Ovary (tissue), 3 donors: ENCODE measurements around the gene IGFBP6.

Experiments
- EP300 ChIP-seq: sonication (generic); formaldehyde crosslinking; IDR thresholded peaks from one replicate; pipeline ENCODE4 v1.6.1; 2017; ENCODE audit warnings: antibody characterized with exemption
- POLR2A ChIP-seq: fragments of 450-650 bp; IDR thresholded peaks from one replicate; pipeline ENCODE4 v1.6.1; 2017; ENCODE audit warnings: antibody characterized with exemption, mild to moderate bottlenecking, moderate library complexity
- TF ChIP-seq, protein P1 (sequence below), 3 donors: fragments of 450-650 bp in 2 of 3; fragments of 200-600 bp in 1 of 3; IDR thresholded peaks; one replicate each; pipeline versions ENCODE4 v1.5.1 to v1.8.0; 2016 to 2022; ENCODE audit warnings: antibody characterized with exemption in 3 of 3, mild to moderate bottlenecking in 1 of 3
- donor health status: DM: no; HTN: no; CAD: no.

DNA sequence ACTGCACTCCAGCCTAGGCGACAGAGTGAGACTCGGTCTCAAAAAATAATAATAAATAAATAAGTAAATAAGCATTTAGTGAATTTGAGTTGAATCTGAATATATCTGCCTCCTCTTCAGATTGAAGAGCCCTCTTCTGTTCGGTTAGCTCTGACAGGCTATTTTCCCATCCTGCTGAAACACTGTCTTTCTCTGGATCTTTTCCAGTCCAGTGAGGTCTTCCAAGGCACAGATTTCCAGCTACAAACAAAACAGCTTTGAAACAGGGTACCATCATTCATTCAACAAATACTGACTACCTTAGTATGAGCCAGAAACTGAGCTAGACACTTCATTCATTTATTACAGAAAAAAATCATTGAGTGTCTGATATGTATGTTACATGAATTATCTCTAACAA is 11.1 kb upstream of the IGFBP6 start:
- TF ChIP-seq, protein P1, sequence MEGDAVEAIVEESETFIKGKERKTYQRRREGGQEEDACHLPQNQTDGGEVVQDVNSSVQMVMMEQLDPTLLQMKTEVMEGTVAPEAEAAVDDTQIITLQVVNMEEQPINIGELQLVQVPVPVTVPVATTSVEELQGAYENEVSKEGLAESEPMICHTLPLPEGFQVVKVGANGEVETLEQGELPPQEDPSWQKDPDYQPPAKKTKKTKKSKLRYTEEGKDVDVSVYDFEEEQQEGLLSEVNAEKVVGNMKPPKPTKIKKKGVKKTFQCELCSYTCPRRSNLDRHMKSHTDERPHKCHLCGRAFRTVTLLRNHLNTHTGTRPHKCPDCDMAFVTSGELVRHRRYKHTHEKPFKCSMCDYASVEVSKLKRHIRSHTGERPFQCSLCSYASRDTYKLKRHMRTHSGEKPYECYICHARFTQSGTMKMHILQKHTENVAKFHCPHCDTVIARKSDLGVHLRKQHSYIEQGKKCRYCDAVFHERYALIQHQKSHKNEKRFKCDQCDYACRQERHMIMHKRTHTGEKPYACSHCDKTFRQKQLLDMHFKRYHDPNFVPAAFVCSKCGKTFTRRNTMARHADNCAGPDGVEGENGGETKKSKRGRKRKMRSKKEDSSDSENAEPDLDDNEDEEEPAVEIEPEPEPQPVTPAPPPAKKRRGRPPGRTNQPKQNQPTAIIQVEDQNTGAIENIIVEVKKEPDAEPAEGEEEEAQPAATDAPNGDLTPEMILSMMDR (IDR thresholded peaks at IDR 0.05) = no peak
- TF ChIP-seq POLR2A (no peak), EP300 (no peak)
